ENCODE measurements around the gene RBM19. TPM values are rescaled to one million over a fixed set of nuclear protein-coding genes. Genes with fewer than 3 reads are reported as not detected.

The RBM19 gene
- total and polyA plus RNA-seq, 9 donors = 11.6 to 44.0 (median 33.9) TPM

GRCh38 chr12:113888435-113888834 lies 77.7 kb downstream of the RBM19 start:
- no peak for DNase-seq
- H3K9me3 ChIP-seq = peaks cover 0 to 4% of the 10 kb centered on the region in 2 donors
- no peaks in the 10 kb centered on the region for H3K4me1 ChIP-seq (ENCODE audit: insufficient read depth)
- WGBS, 3 donors = 96 to 97% (median 97%) methylated on average over 2 of the region's 2 CpGs
- intact Hi-C loops (cut with DNase I) = no loop called here
- H3K4me3 ChIP-seq = no peak overlapping the region
- H3K27me3 ChIP-seq = no peaks in the 10 kb centered on the region
- no peak overlapping the region for H3K27ac ChIP-seq
- H3K36me3 ChIP-seq = no peaks in the 10 kb centered on the region
- TF ChIP-seq POLR2A (IDR thresholded peaks at IDR 0.05) = no peak
- TF ChIP-seq EP300 (IDR thresholded peaks at IDR 0.05) = no peak
- no peak for TF ChIP-seq CTCF (IDR thresholded peaks at IDR 0.05)

- Histone ChIP-seq H3K9me3 (peaks cover 0 to 4% of the 10 kb centered on the region in 2 donors), H3K27ac (no peak overlapping the region), H3K36me3 (no peaks in the 10 kb centered on the region), H3K4me1 (ENCODE audit: insufficient read depth) (no peaks in the 10 kb centered on the region), H3K27me3 (no peaks in the 10 kb centered on the region), H3K4me3 (no peak overlapping the region)
- TF ChIP-seq EP300 (IDR thresholded peaks at IDR 0.05) (no peak), CTCF (IDR thresholded peaks at IDR 0.05) (no peak), POLR2A (IDR thresholded peaks at IDR 0.05) (no peak)
- WGBS, 3 donors = 97 to 100% (median 98%) methylated on average over 3 of the region's 3 CpGs
- intact Hi-C loops (cut with DNase I) = no loop called here
- no peak for DNase-seq
Observed at GRCh38 chr12:113887906-113888305, 78.2 kb downstream of the RBM19 start.

GRCh38 chr12:113886721-113887120 lies 79.4 kb downstream of the RBM19 start:
- no peak for DNase-seq
- Histone ChIP-seq H3K4me1 (ENCODE audit: insufficient read depth) (no peaks in the 10 kb centered on the region), H3K4me3 (no peak overlapping the region), H3K9me3 (peaks cover 0 to 4% of the 10 kb centered on the region in 2 donors), H3K27me3 (no peaks in the 10 kb centered on the region), H3K36me3 (no peaks in the 10 kb centered on the region), H3K27ac (no peak overlapping the region)
- no peak for TF ChIP-seq CTCF (IDR thresholded peaks at IDR 0.05)
- no peak for TF ChIP-seq EP300 (IDR thresholded peaks at IDR 0.05)
- no peak for TF ChIP-seq POLR2A (IDR thresholded peaks at IDR 0.05)
- intact Hi-C loops (cut with DNase I) = no loop called here
- 96 to 98% (median 97%) methylated on average over 9 of the region's 9 CpGs for WGBS, 3 donors

GRCh38 chr12:113884392-113884791 lies 81.7 kb downstream of the RBM19 start:
- WGBS, 3 donors = 95 to 99% (median 97%) methylated on average over 3 of the region's 3 CpGs
- intact Hi-C loops (cut with DNase I) = no loop called here
- TF ChIP-seq CTCF (IDR thresholded peaks at IDR 0.05) (no peak), EP300 (IDR thresholded peaks at IDR 0.05) (no peak), POLR2A (IDR thresholded peaks at IDR 0.05) (no peak)

More at GRCh38 chr12:113884392-113884791, 81.7 kb downstream of the RBM19 start:
- Histone ChIP-seq H3K4me1 (ENCODE audit: insufficient read depth) (no peaks in the 10 kb centered on the region), H3K27me3 (no peaks in the 10 kb centered on the region), H3K4me3 (no peak overlapping the region), H3K27ac (no peak overlapping the region), H3K36me3 (no peaks in the 10 kb centered on the region), H3K9me3 (peaks cover 0 to 4% of the 10 kb centered on the region in 2 donors)
- DNase-seq = no peak
